SK-N-SH (cell line): Measurements from ENCODE around the gene BUD23. TPM values are rescaled to one million over a fixed set of nuclear protein-coding genes. Genes with fewer than 3 reads are reported as not detected.

Source experiments
- CTCF ChIA-PET: fragments of 300-600, 350-600 bp; formaldehyde crosslinking; extraction: SDS; loops from one replicate; lab custom pipeline; 2021; lab: Yijun Ruan, JAX
- POLR2A ChIA-PET: fragments of 350-600 bp; sonication (Branson Sonifier 250); formaldehyde crosslinking; extraction: SDS; loops from one replicate; lab custom pipeline; 2020; ENCODE audit warnings: antibody characterized with exemption, inconsistent platforms; lab: Yijun Ruan, JAX
- DNase-seq: peaks from one replicate; pipeline ENCODE4 v3.0.0; 2012
- H2AFZ ChIP-seq: fragments of 200-600 bp; sonication (generic); 2 replicates; pipeline ENCODE4 v1.8.1; 2016; ENCODE audit warnings: antibody characterized with exemption, mild to moderate bottlenecking, low read depth
- H3F3A ChIP-seq: fragments of 200-600 bp; sonication (generic); replicated peaks from 2 replicates; pipeline ENCODE3; 2016; ENCODE audit warnings: antibody characterized with exemption, mild to moderate bottlenecking; ENCODE audit not compliant: insufficient read depth
- H3K27ac ChIP-seq, 2 experiments: fragments of 200-500 bp in 1 of 2; fragments of 200-600 bp in 1 of 2; sonication (Bioruptor generic) in 1 of 2; sonication (generic), shearing (Covaris generic) in 1 of 2; 2 replicates each; pipeline versions ENCODE4 v1.5.1 to v1.6.1; 2014 to 2016; ENCODE audit warnings: low read depth in 2 of 2, inconsistent platforms in 1 of 2, low read length in 1 of 2, mild to moderate bottlenecking in 1 of 2, mixed read lengths in 1 of 2
- H3K27me3 ChIP-seq: fragments of 200-600 bp; sonication (generic), shearing (Covaris generic); 2 replicates; pipeline ENCODE4 v1.6.1; 2016; ENCODE audit warnings: mixed run types; ENCODE audit not compliant: insufficient read depth
- H3K36me3 ChIP-seq, 2 experiments: fragments of 200-500 bp in 1 of 2; fragments of 200-600 bp in 1 of 2; sonication (Bioruptor generic) in 1 of 2; sonication (generic) in 1 of 2; replicated peaks in 1 of 2; 2 replicates each; pipeline versions ENCODE3 to v1.5.1; 2014 to 2016; ENCODE audit warnings: low read length in 1 of 2, mild to moderate bottlenecking in 1 of 2; ENCODE audit not compliant: insufficient read depth in 2 of 2, control insufficient read depth in 1 of 2
- H3K4me1 ChIP-seq, 2 experiments: fragments of 200-500 bp in 1 of 2; fragments of 200-600 bp in 1 of 2; sonication (Bioruptor generic) in 1 of 2; sonication (generic), shearing (Covaris generic) in 1 of 2; 2 replicates each; pipeline versions ENCODE4 v1.5.1 to v1.6.1; 2014 to 2016; ENCODE audit warnings: low read depth in 1 of 2, low read length in 1 of 2, mixed run types in 1 of 2; ENCODE audit not compliant: insufficient read depth in 2 of 2, control insufficient read depth in 1 of 2
- H3K4me2 ChIP-seq: fragments of 200-600 bp; sonication (generic), shearing (Covaris generic); 2 replicates; pipeline ENCODE4 v1.6.1; 2017; ENCODE audit warnings: mixed run types
- H3K4me3 ChIP-seq, 2 experiments: fragments of 200-500 bp in 1 of 2; fragments of 200-600 bp in 1 of 2; sonication (Bioruptor generic) in 1 of 2; sonication (generic), shearing (Covaris generic) in 1 of 2; 2 replicates each; pipeline versions ENCODE4 v1.5.1 to v1.8.1; 2014 to 2016; ENCODE audit warnings: low read depth in 2 of 2, inconsistent platforms in 1 of 2, low read length in 1 of 2, mild to moderate bottlenecking in 1 of 2, mixed read lengths in 1 of 2, moderate library complexity in 1 of 2
- H3K79me2 ChIP-seq: fragments of 200-600 bp; sonication (generic); 2 replicates; pipeline ENCODE4 v1.8.1; 2017; ENCODE audit warnings: mild to moderate bottlenecking; ENCODE audit not compliant: insufficient read depth
- H3K9ac ChIP-seq: fragments of 200-600 bp; sonication (generic); 2 replicates; pipeline ENCODE4 v1.6.1; 2017; ENCODE audit warnings: mixed run types
- H3K9me2 ChIP-seq: fragments of 200-600 bp; sonication (generic); 2 replicates; pipeline ENCODE4 v1.6.1; 2017; ENCODE audit warnings: mixed run types
- H3K9me3 ChIP-seq: fragments of 200-600 bp; sonication (generic); 2 replicates; pipeline ENCODE4 v1.6.1; 2017; ENCODE audit warnings: mixed run types, mild to moderate bottlenecking, moderate library complexity
- H4K20me1 ChIP-seq: fragments of 200-600 bp; sonication (generic); 2 replicates; pipeline ENCODE4 v1.6.1; 2017; ENCODE audit warnings: mild to moderate bottlenecking, mixed run types; ENCODE audit not compliant: insufficient read depth
- CHD2 ChIP-seq: fragments of 150-350 bp; IDR thresholded peaks from 2 replicates; pipeline ENCODE4 v1.6.1; 2018; ENCODE audit warnings: low read length; ENCODE audit not compliant: partially characterized antibody
- EP300 ChIP-seq, 2 experiments: IDR thresholded peaks; 2 replicates each; pipeline versions ENCODE4 v1.4.0 to v1.6.1; 2012; ENCODE audit warnings: borderline replicate concordance in 1 of 2, low read depth in 1 of 2, low read length in 1 of 2
- EZH2phosphoT487 ChIP-seq: fragments of 200-600 bp; sonication (generic); IDR thresholded peaks from 2 replicates; pipeline ENCODE4 v1.6.1; 2017; ENCODE audit warnings: low read depth, mixed run types, mild to moderate bottlenecking, antibody characterized with exemption, moderate library complexity, borderline replicate concordance
- FOSL2 ChIP-seq: IDR thresholded peaks from 2 replicates; pipeline ENCODE4 v1.4.0; 2012; ENCODE audit warnings: low read depth, mild to moderate bottlenecking, moderate library complexity, borderline replicate concordance
- FOXM1 ChIP-seq: IDR thresholded peaks from 2 replicates; pipeline ENCODE4 v1.4.0; 2012; ENCODE audit warnings: low read depth, mild to moderate bottlenecking
- MEF2A ChIP-seq: IDR thresholded peaks from 2 replicates; pipeline ENCODE4 v1.4.0; 2012; ENCODE audit warnings: low read depth, borderline replicate concordance
- MXI1 ChIP-seq: IDR thresholded peaks from 2 replicates; pipeline ENCODE4 v1.6.1; 2012; ENCODE audit warnings: mild to moderate bottlenecking, low read depth, low read length, improper control_type of control experiment
- NRF1 ChIP-seq: IDR thresholded peaks from 2 replicates; pipeline ENCODE4 v1.6.1; 2012; ENCODE audit warnings: low read depth, mild to moderate bottlenecking, low read length
- POLR2AphosphoS5 ChIP-seq: IDR thresholded peaks from 2 replicates; pipeline ENCODE4 v1.6.1; 2012; ENCODE audit warnings: low read depth, low read length
- RCOR1 ChIP-seq: fragments of 150-350 bp; IDR thresholded peaks from 2 replicates; pipeline ENCODE4 v1.6.1; 2017; ENCODE audit warnings: antibody characterized with exemption, low read length
- RFX5 ChIP-seq: IDR thresholded peaks from 2 replicates; pipeline ENCODE4 v1.6.1; 2012; ENCODE audit warnings: mild to moderate bottlenecking, improper control_type of control experiment, low read length
- RXRA ChIP-seq: IDR thresholded peaks from 2 replicates; pipeline ENCODE4 v1.4.0; 2012; ENCODE audit warnings: low read depth, mild to moderate bottlenecking, borderline replicate concordance
- SIN3A ChIP-seq: IDR thresholded peaks from 2 replicates; pipeline ENCODE4 v1.6.1; 2012; ENCODE audit warnings: low read depth, mild to moderate bottlenecking, low read length, moderate library complexity, borderline replicate concordance
- SMC3 ChIP-seq: IDR thresholded peaks from 2 replicates; pipeline ENCODE4 v1.6.1; 2012; ENCODE audit warnings: low read depth, low read length, improper control_type of control experiment
- TAF1 ChIP-seq: IDR thresholded peaks from 2 replicates; pipeline ENCODE4 v1.6.1; 2012; ENCODE audit warnings: low read depth, mild to moderate bottlenecking, low read length, moderate library complexity, borderline replicate concordance
- TCF12 ChIP-seq: IDR thresholded peaks from 2 replicates; pipeline ENCODE4 v1.4.0; 2012
- ZBTB33 ChIP-seq: IDR thresholded peaks from 2 replicates; pipeline ENCODE4 v1.4.0; 2012; ENCODE audit warnings: low read depth, borderline replicate concordance
- WGBS: methylation state at CpG from one replicate; pipeline ENCODE4 v1.1.6; 2017; ENCODE audit warnings: low lambda C conversion rate; 5-methylcytosine and 5-hydroxymethylcytosine counted together
- polyA plus RNA-seq, 3 experiments: library from polyadenylated mRNA; depleted of rRNA; stranded (reverse); fragments of >200 nt; gene quantifications; 2 replicates each; pipeline ENCODE4 v1.2.3, GENCODE V29; 2012
- TF ChIP-seq, protein P1 (sequence below): fragments of 150-350 bp; IDR thresholded peaks from 2 replicates; pipeline ENCODE4 v1.6.1; 2016; ENCODE audit warnings: mild to moderate bottlenecking, low read depth, low read length
- TF ChIP-seq, protein P2 (sequence below): IDR thresholded peaks from 2 replicates; pipeline ENCODE4 v1.4.0; 2012; ENCODE audit warnings: low read depth

Gene BUD23
- polyA plus RNA-seq, 1 of the 3 experiments (the other 2 are of a cell fraction), result 206 TPM

- Histone ChIP-seq H3K9me3 (no peaks in the 10 kb centered on the region), H3K4me2 (peak overlapping the region; percentile 98), H3K36me3 (peaks cover 7 to 27% of the 10 kb centered on the region in 2 experiments), H3K4me1 (peaks cover 19 to 20% of the 10 kb centered on the region in 2 experiments; a peak in 3 of 4 replicates), H3F3A (no peaks in the 10 kb centered on the region), H4K20me1 (no peaks in the 10 kb centered on the region), H2AFZ (no peak overlapping the region), H3K27me3 (no peaks in the 10 kb centered on the region), H3K79me2 (peaks cover 74% of the 10 kb centered on the region), H3K9ac (no peak overlapping the region), H3K4me3 (0 out of 4 replicates have a peak overlapping the region, but pooled peaks of 1 of the 2 experiments have one; percentile 90), H3K27ac (no peak overlapping the region), H3K9me2 (no peaks in the 10 kb centered on the region)
- TF ChIP-seq FOSL2 (no peak), EP300 (IDR thresholded peaks at IDR 0.05; ENCODE audit: borderline replicate concordance in 1 of 2, low read depth in 1 of 2, low read length in 1 of 2) (no peak), RXRA (no peak), FOXM1 (no peak), SIN3A (no peak), EZH2phosphoT487 (no peak), SMC3 (no peak), NRF1 (no peak), POLR2AphosphoS5 (no peak), CHD2 (no peak), RFX5 (no peak), RCOR1 (no peak), ZBTB33 (no peak), TAF1 (no peak), MEF2A (no peak), MXI1 (no peak), TCF12 (no peak)
- TF ChIP-seq, protein P1, sequence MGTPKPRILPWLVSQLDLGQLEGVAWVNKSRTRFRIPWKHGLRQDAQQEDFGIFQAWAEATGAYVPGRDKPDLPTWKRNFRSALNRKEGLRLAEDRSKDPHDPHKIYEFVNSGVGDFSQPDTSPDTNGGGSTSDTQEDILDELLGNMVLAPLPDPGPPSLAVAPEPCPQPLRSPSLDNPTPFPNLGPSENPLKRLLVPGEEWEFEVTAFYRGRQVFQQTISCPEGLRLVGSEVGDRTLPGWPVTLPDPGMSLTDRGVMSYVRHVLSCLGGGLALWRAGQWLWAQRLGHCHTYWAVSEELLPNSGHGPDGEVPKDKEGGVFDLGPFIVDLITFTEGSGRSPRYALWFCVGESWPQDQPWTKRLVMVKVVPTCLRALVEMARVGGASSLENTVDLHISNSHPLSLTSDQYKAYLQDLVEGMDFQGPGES, result no peak
- TF ChIP-seq, protein P2, sequence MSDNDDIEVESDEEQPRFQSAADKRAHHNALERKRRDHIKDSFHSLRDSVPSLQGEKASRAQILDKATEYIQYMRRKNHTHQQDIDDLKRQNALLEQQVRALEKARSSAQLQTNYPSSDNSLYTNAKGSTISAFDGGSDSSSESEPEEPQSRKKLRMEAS, result no peak
- CTCF ChIA-PET, result interaction anchor here (1.9 kb wide), 2 partner anchors 12 to 74 kb away, joined by 7 read pairs; partner anchors contain the start of gene VPS37D
- WGBS, result 88% methylated on average over 7 of the region's 7 CpGs
- no peak for DNase-seq
- POLR2A ChIA-PET, result no interaction called here
Observed at GRCh38 chr7:73680501-73680900, 2.9 kb upstream of the BUD23 start.
